GM18526 (cell line): ENCODE data around the gene RAP1A.

ENCODE experiments used
- POLR2A ChIP-seq: IDR thresholded peaks from 3 replicates; pipeline ENCODE4 v1.6.1; 2011; ENCODE audit not compliant: insufficient read length; ENCODE audit errors: extremely low read depth

The RAP1A gene

DNA sequence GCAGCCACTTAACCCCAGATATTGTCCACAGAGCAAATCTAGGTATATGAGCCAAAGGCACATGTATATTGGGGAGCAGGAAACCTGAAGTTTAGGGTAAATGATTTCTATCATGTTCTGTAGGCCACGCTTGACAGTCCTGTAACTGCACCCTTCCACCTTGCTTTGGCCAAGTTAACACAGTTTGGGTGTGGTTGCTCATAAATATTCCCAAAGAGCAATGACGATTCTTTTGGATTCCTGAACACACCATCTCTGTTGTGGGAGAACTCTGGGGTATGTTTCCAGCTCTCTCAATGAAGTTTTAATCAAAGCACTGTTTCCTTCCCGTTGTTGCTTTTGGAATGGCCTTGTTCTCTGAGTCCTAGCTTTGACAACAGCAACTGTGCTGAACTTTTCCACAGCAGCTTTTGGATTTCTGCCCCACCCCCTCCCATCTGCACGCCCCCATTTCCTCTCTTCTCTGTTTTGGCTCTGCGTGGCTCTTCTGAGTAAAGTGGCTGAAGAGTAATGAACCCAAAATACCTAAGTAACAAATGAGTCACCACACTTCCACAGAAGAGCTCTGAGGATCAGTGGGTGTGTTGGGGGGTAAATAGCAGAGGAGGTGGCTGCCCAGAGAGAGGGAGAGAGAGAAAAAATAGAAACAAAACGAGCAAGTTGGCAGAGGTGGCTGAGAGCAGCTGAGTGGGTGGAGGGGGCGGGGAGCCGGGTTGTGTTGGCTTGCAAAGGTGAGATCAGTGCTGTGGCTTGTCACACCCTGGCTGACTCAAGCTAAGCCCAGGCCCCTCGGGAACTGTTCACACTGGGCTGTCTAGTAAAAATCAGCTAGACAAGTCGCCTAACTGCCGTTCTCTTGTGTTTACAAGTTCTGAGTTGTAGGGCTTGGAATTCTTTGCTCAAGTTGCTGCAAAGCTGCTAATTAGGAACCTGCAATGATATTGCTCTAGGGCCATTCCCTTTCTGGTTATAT is 26.9 kb upstream of the RAP1A start:
- peak; percentile 26 for TF ChIP-seq POLR2A

DNA sequence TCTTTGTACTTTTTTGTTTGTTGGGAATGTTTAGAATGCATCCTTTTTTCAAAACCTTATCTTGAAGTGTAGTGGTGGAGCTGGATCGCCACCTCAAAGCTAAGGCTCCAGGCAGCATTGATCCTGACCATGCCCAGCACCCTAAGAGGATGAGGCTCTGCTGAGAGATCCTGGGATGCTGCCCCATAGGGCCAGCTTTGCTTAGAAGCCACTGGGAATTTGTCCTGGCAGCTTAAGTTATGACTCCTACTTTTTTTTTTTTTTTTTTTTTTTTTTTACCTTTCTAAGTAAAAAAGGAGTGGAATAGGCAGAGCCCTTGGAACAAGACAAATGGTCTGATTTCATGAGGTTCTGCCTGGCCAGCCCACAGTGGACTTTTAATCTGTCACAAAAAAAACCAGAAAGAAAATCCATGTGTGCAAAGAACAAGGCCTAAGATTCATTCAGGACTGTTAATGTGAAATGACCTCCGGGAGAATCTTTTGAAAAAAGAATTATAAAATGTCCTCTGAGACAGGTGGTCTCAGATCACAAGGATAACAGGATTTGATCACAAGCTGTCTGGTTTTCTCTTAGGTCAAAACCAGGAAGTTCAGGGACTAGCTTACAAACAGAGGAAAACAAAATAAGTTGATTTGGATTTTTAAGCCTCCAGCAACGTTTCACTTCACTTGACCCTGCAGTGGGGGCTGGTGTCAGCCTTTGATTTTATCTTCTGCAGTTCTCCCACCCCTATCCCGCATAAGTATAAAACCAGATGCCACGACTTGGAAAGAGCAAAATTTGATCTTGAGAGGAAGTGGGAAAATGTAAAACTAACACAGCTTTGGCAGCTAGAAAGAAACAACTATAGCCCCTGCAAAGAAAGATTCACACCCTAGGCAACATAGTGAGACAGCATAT is 25.9 kb upstream of the RAP1A start:
- no peak for TF ChIP-seq POLR2A

DNA sequence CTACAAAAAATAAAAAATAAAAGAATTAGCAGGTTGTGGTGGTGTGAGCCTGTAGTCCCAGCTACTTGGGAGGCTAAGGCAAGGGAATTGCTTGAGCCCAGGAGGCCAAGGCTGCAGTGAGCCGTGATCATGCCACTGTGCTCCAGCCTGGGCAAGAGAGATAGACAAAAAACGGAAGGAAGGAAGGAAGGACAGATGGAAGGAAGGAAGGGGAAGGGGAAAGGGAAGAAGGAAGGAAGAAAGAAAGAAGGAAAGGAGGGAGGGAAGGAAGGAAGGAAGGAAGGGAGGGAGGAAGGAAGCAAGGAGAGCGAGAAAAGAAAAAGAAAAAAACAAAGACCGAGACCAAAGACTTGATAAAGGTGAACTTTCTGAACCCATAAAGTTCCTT is 25.3 kb upstream of the RAP1A start:
- no peak for TF ChIP-seq POLR2A

DNA sequence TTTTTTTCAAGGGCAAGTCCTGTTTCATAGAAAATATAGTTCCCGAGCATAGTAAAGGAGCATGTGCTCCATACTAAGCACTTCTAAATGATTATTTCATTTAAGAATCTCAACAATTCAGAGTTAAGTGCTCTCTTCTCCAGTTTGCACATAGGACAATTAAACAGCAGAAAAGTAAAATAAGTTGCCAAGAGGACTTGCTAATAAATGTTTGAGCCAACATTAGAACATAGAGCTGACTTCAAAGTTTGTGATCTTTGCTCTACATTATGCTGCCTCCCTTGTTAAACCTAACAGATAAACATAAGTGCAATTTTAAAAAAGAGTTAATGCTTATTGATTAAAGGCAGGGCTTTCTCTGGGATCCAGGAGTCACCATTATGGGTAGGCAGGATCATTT is 23.8 kb upstream of the RAP1A start:
- TF ChIP-seq POLR2A: no peak

DNA sequence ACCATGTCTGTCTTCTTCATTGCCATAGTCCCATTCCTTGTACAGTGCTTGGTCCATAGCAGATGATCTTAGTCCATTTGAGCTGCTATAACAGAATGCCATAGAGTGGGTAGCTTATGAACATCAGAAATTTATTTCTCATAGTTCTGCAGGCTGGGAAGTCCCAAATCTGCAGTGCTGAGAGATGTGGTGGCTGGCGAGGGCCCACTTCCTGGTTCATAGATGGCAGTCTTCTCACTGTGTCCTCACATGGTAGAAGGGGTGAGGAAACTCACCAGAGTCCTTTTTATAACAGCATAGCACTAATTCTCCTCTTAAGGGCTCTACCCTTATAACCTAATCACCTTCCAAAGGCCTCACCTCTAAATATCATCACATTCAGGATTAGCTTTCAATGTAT is 23.1 kb upstream of the RAP1A start:
- TF ChIP-seq POLR2A: no peak

DNA sequence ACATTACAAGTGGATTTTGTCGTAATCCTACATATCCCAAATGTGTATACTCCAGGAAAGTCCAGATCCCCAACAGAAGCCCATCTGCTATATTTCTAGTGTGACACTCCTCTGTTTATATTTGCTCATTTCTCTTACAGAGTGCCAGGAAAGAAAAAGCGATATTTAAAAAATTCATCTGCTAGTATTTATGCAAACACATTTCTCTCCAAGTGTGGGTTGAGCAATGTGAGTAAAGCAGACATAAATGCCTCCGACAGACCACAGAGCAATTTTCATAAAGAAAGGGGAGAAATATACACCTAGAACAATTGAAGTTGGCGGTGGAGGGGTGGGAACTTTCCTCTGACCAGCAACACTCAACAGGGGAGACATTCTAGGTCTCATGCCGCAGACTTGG is 22.2 kb upstream of the RAP1A start:
- no peak for TF ChIP-seq POLR2A

DNA sequence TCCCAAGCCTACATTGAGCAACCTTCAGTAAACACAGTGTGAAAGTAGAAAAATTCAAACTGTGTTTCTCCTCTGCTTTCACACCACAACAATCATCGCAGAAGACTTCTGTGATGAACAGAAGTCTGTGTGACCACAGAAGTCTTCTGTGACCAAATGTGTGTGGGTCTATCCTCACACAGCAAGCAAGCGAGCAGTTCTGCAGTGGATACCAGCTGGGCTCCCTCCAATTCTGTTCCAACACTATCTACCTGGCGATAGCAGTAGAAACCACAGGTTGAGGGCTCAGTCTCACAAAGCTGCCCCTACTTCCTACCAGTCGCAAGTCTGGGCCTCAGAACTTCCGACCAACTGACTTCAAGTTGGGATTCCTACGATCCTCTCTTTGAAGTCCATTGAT is 21.0 kb upstream of the RAP1A start:
- TF ChIP-seq POLR2A: no peak

DNA sequence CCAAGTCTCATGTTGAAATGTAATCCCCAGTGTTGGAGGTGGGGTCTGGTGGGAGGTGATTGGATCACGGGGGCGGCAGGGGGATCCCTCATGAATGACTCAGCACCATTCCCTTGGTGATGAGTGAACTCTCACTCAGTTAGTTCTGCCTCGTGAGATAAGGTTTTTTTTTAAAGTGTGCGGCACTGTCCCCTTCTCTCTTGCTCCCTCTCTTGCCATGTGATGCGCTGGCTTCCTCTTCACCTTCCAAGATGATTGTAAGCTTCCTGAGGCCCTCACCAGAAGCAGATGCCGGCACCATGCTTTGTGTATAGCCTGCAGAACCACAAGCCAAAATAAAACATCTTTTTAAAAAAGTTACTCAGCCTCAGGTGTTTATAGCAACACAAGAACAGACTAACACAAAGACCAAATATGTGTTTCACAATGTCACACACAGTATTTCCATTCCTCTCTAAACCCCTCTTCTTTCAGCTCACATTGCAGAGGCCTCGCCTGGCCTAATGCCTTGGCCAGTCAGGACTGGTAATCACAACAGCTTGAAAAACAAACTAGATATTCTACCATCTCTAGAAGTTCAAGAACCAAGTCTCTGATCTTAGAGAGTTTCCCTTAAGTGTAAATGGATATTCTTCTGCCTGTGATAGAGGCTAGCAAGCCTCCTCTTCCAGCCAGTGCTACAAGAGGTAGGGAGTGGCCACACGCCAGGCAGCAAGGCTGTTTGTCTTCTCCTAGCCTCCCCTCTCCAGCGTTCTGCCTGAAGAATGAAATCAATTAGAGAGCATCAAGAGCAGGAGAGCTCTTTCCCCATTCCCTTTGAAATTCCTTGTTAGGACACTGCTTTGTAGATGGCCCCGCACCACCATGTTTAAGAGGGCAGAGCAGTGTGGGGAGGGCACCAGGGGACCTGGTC is 19.6 kb upstream of the RAP1A start:
- TF ChIP-seq POLR2A: no peak

DNA sequence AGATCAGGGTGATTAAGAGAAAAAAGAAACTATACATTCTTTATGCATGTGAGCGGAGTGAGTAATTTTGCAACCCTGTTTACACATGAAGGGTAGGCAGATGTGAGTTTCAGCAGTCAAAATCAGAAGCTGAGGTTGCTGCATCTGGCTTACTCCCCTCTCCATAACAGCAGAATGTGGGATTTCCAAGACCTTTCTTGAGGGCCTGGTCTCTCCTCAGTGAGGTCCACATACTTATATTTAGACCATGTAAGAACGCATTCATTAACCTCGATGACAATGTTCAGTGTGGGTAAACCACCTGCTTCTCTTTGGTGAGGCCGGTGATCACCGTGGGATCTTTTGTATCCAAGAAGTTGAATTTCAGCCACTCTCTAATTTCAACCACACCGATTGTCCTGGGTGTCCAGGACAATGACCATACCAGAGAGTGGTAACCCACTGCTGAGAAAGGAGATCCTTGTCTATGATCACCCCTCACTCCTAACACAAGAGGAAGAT is 18.7 kb upstream of the RAP1A start:
- TF ChIP-seq POLR2A: no peak

DNA sequence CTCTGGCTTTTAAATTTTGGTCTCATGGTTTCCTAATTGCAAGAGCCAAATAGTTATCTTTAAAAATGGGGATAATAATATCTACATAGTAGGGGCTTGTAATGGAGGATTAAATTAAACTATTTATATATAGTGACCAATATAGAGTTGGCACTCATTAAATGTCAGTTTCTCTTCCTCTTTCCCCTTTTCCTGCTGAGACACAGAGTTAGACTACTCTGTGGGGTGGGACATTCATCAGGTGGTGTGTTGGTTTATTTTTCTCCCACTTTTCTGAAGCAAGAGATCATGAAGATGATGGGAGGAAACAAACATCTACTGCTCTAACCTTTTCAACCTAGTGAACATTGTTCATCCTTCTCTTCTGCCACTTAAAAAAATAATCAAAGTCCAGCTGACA is 17.3 kb upstream of the RAP1A start:
- TF ChIP-seq POLR2A: no peak

DNA sequence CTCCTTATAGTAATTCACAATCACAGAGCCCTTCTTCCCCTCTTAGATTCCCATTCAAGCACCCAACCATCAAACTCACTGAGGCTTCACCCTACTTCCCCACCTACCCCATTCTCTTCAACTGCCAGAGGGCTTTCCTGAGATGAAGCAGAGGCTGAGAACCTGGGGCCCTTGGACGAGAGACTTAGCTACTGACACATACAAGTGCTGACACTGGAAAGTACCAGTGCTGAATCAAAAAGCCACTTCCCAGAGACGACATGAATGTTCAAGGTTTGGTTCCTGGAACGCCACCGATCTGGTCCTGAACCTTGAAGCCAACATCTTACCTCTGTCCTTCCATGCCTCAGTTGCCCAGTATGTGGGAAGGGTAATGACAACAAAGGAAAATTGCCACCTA is 16.6 kb upstream of the RAP1A start:
- no peak for TF ChIP-seq POLR2A

DNA sequence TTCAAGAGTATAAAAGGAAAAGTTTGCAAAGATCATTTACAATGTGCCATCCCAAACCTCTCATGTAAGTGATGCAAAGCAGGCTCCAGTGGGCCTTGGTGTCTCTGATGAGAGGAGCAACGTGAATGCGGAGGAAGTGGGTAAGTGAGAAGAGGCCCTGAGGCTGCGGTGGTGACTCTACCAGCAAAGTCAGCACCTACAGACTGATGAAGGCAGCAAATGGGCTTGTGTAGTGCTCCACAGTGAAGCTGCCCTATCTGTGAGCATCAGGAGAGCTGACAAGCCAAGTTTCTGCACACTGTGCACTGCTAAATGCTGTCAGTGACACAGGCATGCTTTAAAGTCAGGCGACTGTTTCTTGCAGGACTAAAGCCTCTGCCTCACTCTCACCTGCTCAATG is 15.6 kb upstream of the RAP1A start:
- TF ChIP-seq POLR2A: peak; percentile 25

DNA sequence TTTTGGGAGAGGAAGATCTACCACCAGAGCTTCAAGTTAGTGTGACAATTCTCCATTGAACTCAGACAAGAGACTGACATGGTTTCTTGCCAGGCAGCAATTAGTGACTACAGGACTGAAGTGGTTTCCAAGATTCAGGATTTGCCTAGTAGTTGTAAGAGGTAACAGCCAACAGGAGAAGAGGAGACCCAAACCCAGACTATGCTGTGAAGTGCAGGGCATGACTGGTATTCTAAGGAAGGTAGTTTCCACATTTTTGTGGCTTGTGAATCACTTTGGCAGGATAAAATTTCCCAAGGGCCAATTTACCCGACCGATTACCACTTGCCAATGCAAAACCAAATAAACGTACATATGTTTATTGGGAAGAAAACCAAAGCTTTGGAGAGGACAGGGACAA is 14.7 kb upstream of the RAP1A start:
- TF ChIP-seq POLR2A: no peak

DNA sequence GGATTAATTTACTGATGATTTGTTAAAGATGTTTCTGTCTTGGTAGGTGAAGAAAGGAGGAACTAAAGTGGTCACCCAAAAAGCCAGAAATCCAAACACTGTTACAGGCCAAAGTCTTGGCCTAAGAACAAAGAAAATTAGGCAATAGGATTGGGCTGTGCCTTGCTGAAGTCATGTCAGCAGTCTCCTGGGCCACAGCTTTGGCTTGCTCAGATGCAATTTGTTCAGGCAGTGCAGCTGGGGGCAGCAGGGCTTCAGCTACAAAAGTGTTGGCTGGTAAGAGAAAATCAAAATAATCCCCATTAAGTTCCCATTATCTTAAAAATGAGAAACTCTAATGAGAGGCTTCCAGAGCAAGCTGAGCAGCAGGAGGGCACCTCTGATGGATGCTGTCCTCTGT is 14.0 kb upstream of the RAP1A start:
- TF ChIP-seq POLR2A: no peak

DNA sequence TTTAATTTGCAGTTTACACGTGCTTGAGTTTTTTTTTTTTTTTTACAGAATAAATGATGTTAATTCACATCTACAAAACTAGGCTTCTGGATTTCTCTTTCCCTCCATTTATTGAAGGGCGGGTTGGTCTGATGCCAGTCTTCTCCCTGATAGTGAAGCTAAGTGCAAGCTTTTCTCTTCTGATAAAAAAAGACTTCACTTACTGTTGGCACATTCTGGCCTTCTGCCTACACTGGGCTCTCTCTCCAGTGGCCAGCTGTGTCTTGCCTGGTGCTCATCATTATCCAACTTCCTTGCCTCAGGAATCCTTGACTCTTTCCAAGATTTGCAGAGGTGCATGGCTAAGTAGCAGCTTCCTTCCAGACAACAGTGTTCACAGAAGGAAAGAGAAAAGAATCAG is 7.6 kb upstream of the RAP1A start:
- no peak for TF ChIP-seq POLR2A
